Measurements from ENCODE around the gene CAPZA2. TPM values are rescaled to one million over a fixed set of nuclear protein-coding genes. Genes with fewer than 3 reads are reported as not detected.
"Not testable (repeated sequence)": the region's sequence is repeated elsewhere in the genome, so short reads cannot be mapped to it uniquely, and the experiment has no call there.

Gene CAPZA2
- polyA plus RNA-seq, 3 donors: 67.0 to 807 (median 672) TPM

DNA sequence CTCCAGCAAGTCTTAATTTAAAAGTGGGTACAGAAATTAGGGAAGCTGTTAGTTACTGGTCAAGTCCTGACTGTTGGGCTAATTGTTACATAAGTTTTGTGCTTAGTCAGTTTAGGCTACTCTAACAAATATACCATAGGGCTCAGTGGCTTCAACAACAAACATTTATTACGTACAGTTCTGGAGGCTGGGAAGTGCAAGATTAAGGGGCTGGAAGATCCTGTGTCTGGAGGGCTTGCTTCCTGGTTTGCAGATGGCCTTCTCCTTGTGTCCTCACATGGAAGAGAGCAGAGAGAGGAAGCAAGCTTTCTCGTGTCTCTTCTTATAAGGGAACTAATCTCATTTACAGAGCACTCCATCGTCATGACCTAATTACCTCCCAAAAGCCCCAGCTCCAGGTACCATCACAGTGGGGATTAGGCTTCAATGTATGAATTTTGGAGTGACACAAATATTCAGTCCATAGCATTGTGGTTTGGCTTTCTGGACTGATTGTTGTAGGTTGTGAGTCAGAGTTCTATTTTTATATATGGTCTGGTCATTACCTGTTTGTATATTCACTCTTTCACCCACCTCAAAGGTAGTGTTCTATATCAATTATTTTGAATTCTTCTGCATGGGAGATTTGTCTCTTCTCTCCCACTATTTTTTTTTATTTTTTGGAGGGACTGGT, 108.0 kb downstream of the CAPZA2 start:
- Histone ChIP-seq H3K4me2 (replicated peaks; ENCODE audit: extremely low read depth, low read length, poor library complexity, severe bottlenecking) (peak overlapping the region; percentile 50), H3K9me3 (replicated peaks in 1 of 2; ENCODE audit: control insufficient read depth in 1 of 2, insufficient read depth in 1 of 2, low read length in 2 of 2) (no peaks in the 10 kb centered on the region), H4K20me1 (ENCODE audit: insufficient read depth, low read length) (no peaks in the 10 kb centered on the region), H3K36me3 (replicated peaks in 1 of 2; ENCODE audit: control insufficient read depth in 1 of 2, insufficient read depth in 2 of 2, low read length in 2 of 2) (no peaks in the 10 kb centered on the region), H3K9ac (ENCODE audit: insufficient read depth, low read length, poor library complexity, severe bottlenecking) (no peak overlapping the region), H3K4me1 (ENCODE audit: control insufficient read depth in 1 of 2, insufficient read depth in 2 of 2, low read length in 2 of 2) (peaks cover 22 to 26% of the 10 kb centered on the region in 2 donors), H3K79me2 (ENCODE audit: insufficient read depth, low read length) (peaks cover 27% of the 10 kb centered on the region), H3K27me3 (ENCODE audit: control insufficient read depth in 2 of 2, insufficient read depth in 2 of 2, low read length in 2 of 2) (no peaks in the 10 kb centered on the region), H3K4me3 (replicated peaks in 1 of 3; ENCODE audit: low read depth in 2 of 3, low read length in 3 of 3) (peak overlapping the region in 1 of 3 experiments; percentile 36), H2AFZ (ENCODE audit: insufficient read depth, low read depth, low read length, poor library complexity, severe bottlenecking) (peak overlapping the region; percentile 24), H3K27ac (ENCODE audit: low read depth in 1 of 2, low read length in 2 of 2) (peak overlapping the region; percentile 14 to 57)
- TF ChIP-seq, protein P1, sequence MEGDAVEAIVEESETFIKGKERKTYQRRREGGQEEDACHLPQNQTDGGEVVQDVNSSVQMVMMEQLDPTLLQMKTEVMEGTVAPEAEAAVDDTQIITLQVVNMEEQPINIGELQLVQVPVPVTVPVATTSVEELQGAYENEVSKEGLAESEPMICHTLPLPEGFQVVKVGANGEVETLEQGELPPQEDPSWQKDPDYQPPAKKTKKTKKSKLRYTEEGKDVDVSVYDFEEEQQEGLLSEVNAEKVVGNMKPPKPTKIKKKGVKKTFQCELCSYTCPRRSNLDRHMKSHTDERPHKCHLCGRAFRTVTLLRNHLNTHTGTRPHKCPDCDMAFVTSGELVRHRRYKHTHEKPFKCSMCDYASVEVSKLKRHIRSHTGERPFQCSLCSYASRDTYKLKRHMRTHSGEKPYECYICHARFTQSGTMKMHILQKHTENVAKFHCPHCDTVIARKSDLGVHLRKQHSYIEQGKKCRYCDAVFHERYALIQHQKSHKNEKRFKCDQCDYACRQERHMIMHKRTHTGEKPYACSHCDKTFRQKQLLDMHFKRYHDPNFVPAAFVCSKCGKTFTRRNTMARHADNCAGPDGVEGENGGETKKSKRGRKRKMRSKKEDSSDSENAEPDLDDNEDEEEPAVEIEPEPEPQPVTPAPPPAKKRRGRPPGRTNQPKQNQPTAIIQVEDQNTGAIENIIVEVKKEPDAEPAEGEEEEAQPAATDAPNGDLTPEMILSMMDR (IDR thresholded peaks at IDR 0.05): no peak
- Mint-ChIP-seq H3K4me3 (peak overlapping the region; percentile 64 to 83), H3K36me3 (peaks cover 0 to 3% of the 10 kb centered on the region in 2 donors), H3K9me3 (peaks cover 0 to 3% (median 0%) of the 10 kb centered on the region in 7 donors), H3K4me1 (peaks cover 33% of the 10 kb centered on the region), H3K27me3 (ENCODE audit: low read depth in 3 of 3) (peaks cover 0 to 2% (median 1%) of the 10 kb centered on the region in 3 donors), H3K27ac (peak overlapping the region; percentile 49 to 92 (median 83))
- WGBS (ENCODE audit: insufficient coverage): no CpG with 5 or more reads among the region's 3 CpGs
- intact Hi-C loops (cut with micrococcal nuclease): no loop called here
- DNase-seq: peak in 2 of 3 donors; percentile 42 to 44

DNA sequence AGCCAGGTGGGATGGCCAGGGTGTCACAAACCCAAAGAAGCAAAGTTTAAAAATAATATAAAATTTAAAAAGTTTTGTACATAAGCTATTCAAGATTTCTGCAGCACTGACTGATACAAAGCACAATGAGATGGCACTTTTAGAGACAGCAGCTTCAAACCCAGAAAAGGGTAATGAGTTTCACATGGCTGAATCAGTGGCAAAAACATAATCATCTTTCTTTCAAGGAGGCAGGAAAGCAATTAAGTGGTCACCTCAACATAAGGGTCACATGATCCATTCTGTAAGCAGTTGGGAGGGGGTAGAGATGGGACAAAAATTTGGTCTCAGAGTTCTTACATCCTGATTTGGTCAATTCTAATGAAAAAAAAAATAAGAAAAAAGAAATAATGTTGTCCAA, 108.8 kb downstream of the CAPZA2 start:
- H4K20me1 ChIP-seq (ENCODE audit: insufficient read depth, low read length); DNase-seq; H3K36me3 Mint-ChIP-seq; H3K36me3 ChIP-seq (replicated peaks in 1 of 2; ENCODE audit: control insufficient read depth in 1 of 2, insufficient read depth in 2 of 2, low read length in 2 of 2); intact Hi-C loops (cut with micrococcal nuclease); H3K4me2 ChIP-seq (replicated peaks; ENCODE audit: extremely low read depth, low read length, poor library complexity, severe bottlenecking); H3K27ac Mint-ChIP-seq; H3K27ac ChIP-seq (ENCODE audit: low read depth in 1 of 2, low read length in 2 of 2); H3K9me3 ChIP-seq (replicated peaks in 1 of 2; ENCODE audit: control insufficient read depth in 1 of 2, insufficient read depth in 1 of 2, low read length in 2 of 2); H3K27me3 ChIP-seq (ENCODE audit: control insufficient read depth in 2 of 2, insufficient read depth in 2 of 2, low read length in 2 of 2); H3K4me3 ChIP-seq (replicated peaks in 1 of 3; ENCODE audit: low read depth in 2 of 3, low read length in 3 of 3); H3K9me3 Mint-ChIP-seq; H3K9ac ChIP-seq (ENCODE audit: insufficient read depth, low read length, poor library complexity, severe bottlenecking); H3K4me3 Mint-ChIP-seq; H3K27me3 Mint-ChIP-seq (ENCODE audit: low read depth in 3 of 3); H2AFZ ChIP-seq (ENCODE audit: insufficient read depth, low read depth, low read length, poor library complexity, severe bottlenecking): not testable (repeated sequence)
- Histone ChIP-seq H3K79me2 (ENCODE audit: insufficient read depth, low read length) (peaks cover 27% of the 10 kb centered on the region), H3K4me1 (ENCODE audit: control insufficient read depth in 1 of 2, insufficient read depth in 2 of 2, low read length in 2 of 2) (peaks cover 22 to 26% of the 10 kb centered on the region in 2 donors)
- H3K4me1 Mint-ChIP-seq: peaks cover 33% of the 10 kb centered on the region

Small RNAs within 50 kb of the gene (small RNA-seq; reads per million reads assigned to genes)
- gene RF00019 (ENCODE audit: insufficient read length, low read depth): not detected
- not detected for gene RF02179 (ENCODE audit: insufficient read length, low read depth)
- not detected for gene RF02180 (ENCODE audit: insufficient read length, low read depth)
- gene RF02188 (ENCODE audit: insufficient read length, low read depth): not detected
- gene RNA5SP239 (ENCODE audit: insufficient read length, low read depth): not detected

Other genes starting within 250 kb of the CAPZA2 start
- not detected for gene MET, start 190.4 kb upstream of the CAPZA2 start, polyA plus RNA-seq
- gene ST7, start 90.9 kb downstream of the CAPZA2 start, polyA plus RNA-seq: 1 to 10 TPM; 3.6 to 5.5 (median 4.1) TPM